Activated naive CD4-positive, alpha-beta T cell treated with Interleukin-2 at 50 U/mL for 16 hours (primary cell): Measurements from ENCODE around the gene ARID2.

Experiments used
- DNase-seq: peaks from one replicate; pipeline ENCODE4 v3.0.0-alpha.2; 2020

The ARID2 gene

GRCh38 chr12:45944771-45945170, 215.3 kb downstream of the ARID2 start:
- DNase-seq: no peak

DNA sequence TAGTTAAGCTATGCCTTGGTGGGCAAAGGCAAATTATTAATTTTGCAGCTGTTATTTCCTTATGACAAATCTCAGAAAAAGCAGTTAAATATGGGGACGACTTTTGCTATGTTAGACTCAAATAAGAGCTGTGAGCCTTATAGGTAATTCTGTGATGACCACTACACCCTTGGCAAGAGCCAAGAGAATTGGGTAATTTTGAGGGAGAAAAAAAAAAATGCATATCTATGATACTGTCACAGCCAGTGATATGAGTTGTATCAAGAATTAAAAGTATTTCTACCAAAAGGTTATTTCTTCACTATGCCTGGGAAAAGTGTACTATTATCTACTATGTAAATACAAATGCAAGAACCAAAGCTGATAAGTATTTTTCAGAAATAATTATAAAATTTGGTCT, 216.9 kb downstream of the ARID2 start:
- no peak for DNase-seq

GRCh38 chr12:45948546-45948945, 219.0 kb downstream of the ARID2 start:
- no peak for DNase-seq
